SJSA1 (cell line): ENCODE results near the gene CYP11A1. TPM values are rescaled to one million over a fixed set of nuclear protein-coding genes. Genes with fewer than 3 reads are reported as not detected.

ENCODE experiments used
- DNase-seq, 2 experiments: peaks; one replicate each; pipeline ENCODE4 v3.0.0-alpha.2; 2015 to 2020; ENCODE audit warnings: low spot score in 2 of 2, low read depth in 1 of 2
- H3K27ac ChIP-seq: fragments of 250-450 bp; sonication (Bioruptor Pico); 2 replicates; pipeline ENCODE4 v1.5.1; 2020; ENCODE audit warnings: mild to moderate bottlenecking, moderate library complexity
- H3K27me3 ChIP-seq: fragments of 250-450 bp; sonication (Bioruptor Pico); replicated peaks from 2 replicates; pipeline ENCODE4 v1.5.1; 2020; ENCODE audit warnings: mild to moderate bottlenecking, moderate library complexity
- H3K36me3 ChIP-seq: fragments of 250-450 bp; sonication (Bioruptor Pico); 2 replicates; pipeline ENCODE4 v1.5.1; 2020; ENCODE audit warnings: mild to moderate bottlenecking
- H3K4me1 ChIP-seq: fragments of 250-450 bp; sonication (Bioruptor Pico); replicated peaks from 2 replicates; pipeline ENCODE4 v1.6.1; 2021; ENCODE audit warnings: mild to moderate bottlenecking
- H3K4me3 ChIP-seq: fragments of 250-450 bp; sonication (Bioruptor Pico); 2 replicates; pipeline ENCODE4 v1.5.1; 2020; ENCODE audit warnings: mild to moderate bottlenecking
- H3K9me3 ChIP-seq: fragments of 250-450 bp; sonication (Bioruptor Pico); replicated peaks from 2 replicates; pipeline ENCODE4 v1.5.1; 2020; ENCODE audit warnings: mild to moderate bottlenecking
- total RNA-seq: library from RNA; depleted of rRNA; stranded (reverse); fragments of >200 nt; shearing (Covaris generic); gene quantifications from 2 replicates; pipeline ENCODE4 v1.2.3, GENCODE V29; 2014

CYP11A1 gene
- total RNA-seq, 1 experiment from 2014 or later: 1.3 TPM

- peak overlapping the region; percentile 85 for H3K27ac ChIP-seq
- H3K9me3 ChIP-seq: no peaks in the 10 kb centered on the region
- no peak overlapping the region for H3K4me3 ChIP-seq
- H3K36me3 ChIP-seq: no peaks in the 10 kb centered on the region
- peak; percentile 86 to 93 for DNase-seq
- peaks cover 32% of the 10 kb centered on the region for H3K4me1 ChIP-seq
- no peaks in the 10 kb centered on the region for H3K27me3 ChIP-seq
Observed at GRCh38 chr15:74406992-74407705, 39.7 kb upstream of the CYP11A1 start.

GRCh38 chr15:74406517-74406916 lies 39.1 kb upstream of the CYP11A1 start:
- H3K4me3 ChIP-seq: no peak overlapping the region
- no peaks in the 10 kb centered on the region for H3K9me3 ChIP-seq
- H3K27ac ChIP-seq: peak overlapping the region; percentile 85
- no peaks in the 10 kb centered on the region for H3K36me3 ChIP-seq
- DNase-seq: no peak
- H3K4me1 ChIP-seq: peaks cover 32% of the 10 kb centered on the region
- no peaks in the 10 kb centered on the region for H3K27me3 ChIP-seq

DNA sequence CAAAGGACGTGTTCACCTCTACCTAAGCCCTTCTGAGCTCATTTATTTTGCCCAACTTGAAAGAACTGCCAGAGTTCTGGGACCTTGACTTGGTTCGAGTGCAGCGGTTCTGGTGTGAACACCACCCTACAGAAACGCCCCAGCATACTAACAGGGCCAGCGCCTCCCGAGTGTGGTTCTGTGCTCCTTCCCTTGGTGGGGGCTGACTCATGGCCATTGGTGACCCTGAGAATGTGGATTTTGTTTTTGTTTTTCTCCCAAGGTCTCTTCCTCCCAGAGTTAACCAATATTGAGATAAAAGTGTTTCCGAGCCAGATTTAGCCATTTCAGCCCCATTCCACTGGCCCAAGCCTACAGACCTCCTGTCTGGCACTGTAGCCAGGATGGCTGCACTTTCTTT lies 38.4 kb upstream of the CYP11A1 start:
- H3K27me3 ChIP-seq: no peaks in the 10 kb centered on the region
- no peak overlapping the region for H3K27ac ChIP-seq
- H3K9me3 ChIP-seq: no peaks in the 10 kb centered on the region
- no peaks in the 10 kb centered on the region for H3K36me3 ChIP-seq
- H3K4me1 ChIP-seq: peaks cover 32% of the 10 kb centered on the region
- DNase-seq: no peak
- H3K4me3 ChIP-seq: no peak overlapping the region

GRCh38 chr15:74403991-74404563 lies 36.6 kb upstream of the CYP11A1 start:
- no peak for DNase-seq
- H3K9me3 ChIP-seq: no peaks in the 10 kb centered on the region
- no peaks in the 10 kb centered on the region for H3K27me3 ChIP-seq
- peaks cover 43% of the 10 kb centered on the region for H3K4me1 ChIP-seq
- H3K4me3 ChIP-seq: no peak overlapping the region
- H3K36me3 ChIP-seq: no peaks in the 10 kb centered on the region
- no peak overlapping the region for H3K27ac ChIP-seq

DNA sequence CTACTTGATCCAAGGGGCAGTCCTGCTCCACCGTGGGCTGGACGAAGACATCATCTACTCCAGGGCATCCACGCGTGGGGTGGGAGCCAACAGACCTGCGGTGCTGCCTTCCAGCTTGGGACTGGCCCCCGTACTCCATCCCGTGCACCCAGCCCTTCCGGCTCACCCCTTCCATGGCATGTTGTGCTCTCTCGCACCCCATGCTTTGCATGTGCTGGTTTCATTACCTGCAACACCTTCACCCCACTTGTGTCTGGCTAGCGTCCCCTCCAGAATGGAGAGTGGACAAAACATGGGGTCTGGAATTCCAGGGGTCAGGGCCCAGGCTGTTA lies 36.1 kb upstream of the CYP11A1 start:
- Histone ChIP-seq H3K27ac (no peak overlapping the region), H3K9me3 (no peaks in the 10 kb centered on the region), H3K27me3 (no peaks in the 10 kb centered on the region), H3K4me3 (no peak overlapping the region), H3K36me3 (no peaks in the 10 kb centered on the region), H3K4me1 (peaks cover 43% of the 10 kb centered on the region)
- DNase-seq: no peak

GRCh38 chr15:74402873-74403587 lies 35.6 kb upstream of the CYP11A1 start:
- peaks cover 38% of the 10 kb centered on the region for H3K4me1 ChIP-seq
- H3K4me3 ChIP-seq: no peak overlapping the region
- H3K27ac ChIP-seq: no peak overlapping the region
- H3K36me3 ChIP-seq: no peaks in the 10 kb centered on the region
- no peaks in the 10 kb centered on the region for H3K27me3 ChIP-seq
- DNase-seq: no peak
- H3K9me3 ChIP-seq: no peaks in the 10 kb centered on the region

GRCh38 chr15:74402337-74402841 lies 34.9 kb upstream of the CYP11A1 start:
- Histone ChIP-seq H3K9me3 (no peaks in the 10 kb centered on the region), H3K27ac (no peak overlapping the region), H3K4me1 (peaks cover 38% of the 10 kb centered on the region), H3K36me3 (no peaks in the 10 kb centered on the region), H3K27me3 (no peaks in the 10 kb centered on the region), H3K4me3 (no peak overlapping the region)
- no peak for DNase-seq

DNA sequence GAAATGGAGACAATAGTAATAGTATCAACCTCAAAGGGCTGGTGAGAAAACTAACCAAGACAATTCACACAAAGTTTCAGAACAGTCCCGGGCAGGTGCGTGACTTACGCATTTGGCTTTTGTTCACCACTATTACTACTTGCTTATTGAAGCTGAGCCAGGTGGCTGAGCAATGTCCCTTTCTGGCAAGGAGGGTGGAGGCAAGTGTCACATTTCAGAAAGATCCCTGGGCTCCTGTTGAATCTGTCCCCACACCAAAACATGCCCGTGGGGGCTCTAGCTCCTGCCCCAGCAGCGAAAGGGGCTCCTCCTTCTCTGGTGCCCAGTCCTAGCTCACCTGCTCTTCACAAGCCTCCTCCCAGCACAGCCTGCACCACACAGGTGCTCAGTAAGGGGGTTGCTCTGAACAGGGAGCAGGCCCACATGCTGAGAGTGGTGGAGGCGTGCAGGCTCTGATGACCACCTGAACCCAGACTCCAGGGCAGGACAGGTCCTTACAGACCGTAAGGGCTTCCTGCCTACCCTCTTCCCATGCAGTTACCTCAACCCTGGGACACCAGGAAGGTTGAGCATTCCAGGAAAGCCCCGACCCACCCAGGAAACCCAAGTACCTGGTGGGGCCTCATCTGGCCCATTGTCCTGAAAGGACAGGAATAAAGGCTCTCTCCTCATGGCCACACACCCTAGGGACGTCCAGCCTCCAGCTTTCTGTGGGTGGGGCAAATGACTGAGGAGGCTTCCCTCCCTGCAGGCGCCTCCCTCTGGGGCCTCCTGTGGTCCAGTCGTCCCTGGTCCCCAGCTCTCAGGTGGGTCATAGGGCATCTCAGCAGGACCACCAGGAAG lies 33.7 kb upstream of the CYP11A1 start:
- Histone ChIP-seq H3K36me3 (no peaks in the 10 kb centered on the region), H3K4me3 (no peak overlapping the region), H3K9me3 (no peaks in the 10 kb centered on the region), H3K4me1 (peaks cover 36% of the 10 kb centered on the region), H3K27ac (no peak overlapping the region), H3K27me3 (no peaks in the 10 kb centered on the region)
- DNase-seq: no peak

DNA sequence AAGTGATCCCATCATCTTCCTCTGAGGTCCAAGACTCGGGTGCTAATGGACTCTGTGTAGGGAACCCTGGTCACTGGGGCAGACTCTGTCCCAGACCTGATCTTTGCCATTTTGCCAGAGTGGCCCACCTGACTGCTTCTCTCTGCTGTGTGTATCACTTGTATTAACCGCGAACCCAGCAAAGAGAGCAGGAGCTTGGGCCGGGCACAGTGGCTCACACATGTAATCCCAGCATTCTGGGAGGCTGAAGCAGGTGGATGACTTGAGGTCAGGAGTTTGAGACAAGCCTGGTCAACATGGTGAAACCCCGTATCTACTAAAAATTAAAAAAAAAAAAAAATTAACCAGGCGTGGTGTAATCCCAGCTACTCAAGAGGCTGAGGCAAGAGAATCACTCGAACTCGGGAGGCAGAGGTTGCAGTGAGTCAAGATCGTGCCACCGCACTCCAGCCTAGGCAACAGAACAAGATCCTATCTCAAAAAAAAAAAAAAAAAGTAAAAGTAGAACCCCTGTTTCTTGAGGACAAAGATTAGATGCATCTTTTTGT lies 32.9 kb upstream of the CYP11A1 start:
- H3K27ac ChIP-seq: no peak overlapping the region
- H3K4me1 ChIP-seq: peaks cover 34% of the 10 kb centered on the region
- no peaks in the 10 kb centered on the region for H3K36me3 ChIP-seq
- DNase-seq: no peak
- no peak overlapping the region for H3K4me3 ChIP-seq
- H3K9me3 ChIP-seq: no peaks in the 10 kb centered on the region
- no peaks in the 10 kb centered on the region for H3K27me3 ChIP-seq

- peak in 1 of 2 experiments; percentile 28 for DNase-seq
- Histone ChIP-seq H3K27me3 (no peaks in the 10 kb centered on the region), H3K4me1 (peaks cover 39% of the 10 kb centered on the region), H3K36me3 (no peaks in the 10 kb centered on the region), H3K4me3 (no peak overlapping the region), H3K27ac (no peak overlapping the region), H3K9me3 (no peaks in the 10 kb centered on the region)
Observed at GRCh38 chr15:74399511-74400312, 32.3 kb upstream of the CYP11A1 start.

- Histone ChIP-seq H3K27ac (no peak overlapping the region), H3K36me3 (no peaks in the 10 kb centered on the region), H3K9me3 (no peaks in the 10 kb centered on the region), H3K4me1 (peaks cover 39% of the 10 kb centered on the region), H3K27me3 (no peaks in the 10 kb centered on the region), H3K4me3 (no peak overlapping the region)
- DNase-seq: no peak
Observed at GRCh38 chr15:74399100-74399499, 31.7 kb upstream of the CYP11A1 start.

GRCh38 chr15:74398183-74398582 lies 30.7 kb upstream of the CYP11A1 start:
- no peak for DNase-seq
- Histone ChIP-seq H3K27me3 (no peaks in the 10 kb centered on the region), H3K9me3 (no peaks in the 10 kb centered on the region), H3K36me3 (no peaks in the 10 kb centered on the region), H3K4me1 (peaks cover 39% of the 10 kb centered on the region), H3K4me3 (no peak overlapping the region), H3K27ac (no peak overlapping the region)
